ENCODE data around the gene GPR176.

The GPR176 gene

GRCh38 chr15:39793923-39794322 lies 126.1 kb downstream of the GPR176 start:
- DNase-seq (ENCODE audit: low spot score): no peak
- TF ChIP-seq CTCF (IDR thresholded peaks at IDR 0.05; ENCODE audit: extremely low read depth, missing control alignments): no peak

- DNase-seq (ENCODE audit: low spot score): no peak
- no peak for TF ChIP-seq CTCF (IDR thresholded peaks at IDR 0.05; ENCODE audit: extremely low read depth, missing control alignments)
Observed at GRCh38 chr15:39792844-39793335, 127.2 kb downstream of the GPR176 start.

GRCh38 chr15:39792025-39792843 lies 127.8 kb downstream of the GPR176 start:
- no peak for DNase-seq (ENCODE audit: low spot score)
- no peak for TF ChIP-seq CTCF (IDR thresholded peaks at IDR 0.05; ENCODE audit: extremely low read depth, missing control alignments)

GRCh38 chr15:39789736-39790135 lies 130.3 kb downstream of the GPR176 start:
- TF ChIP-seq CTCF (IDR thresholded peaks at IDR 0.05; ENCODE audit: extremely low read depth, missing control alignments): no peak
- no peak for DNase-seq (ENCODE audit: low spot score)

GRCh38 chr15:39788800-39789565 lies 131.1 kb downstream of the GPR176 start:
- no peak for TF ChIP-seq CTCF (IDR thresholded peaks at IDR 0.05; ENCODE audit: extremely low read depth, missing control alignments)
- DNase-seq (ENCODE audit: low spot score): no peak

GRCh38 chr15:39788108-39788507 lies 132.0 kb downstream of the GPR176 start:
- DNase-seq (ENCODE audit: low spot score): peak; percentile 32
- no peak for TF ChIP-seq CTCF (IDR thresholded peaks at IDR 0.05; ENCODE audit: extremely low read depth, missing control alignments)

GRCh38 chr15:39787479-39787878 lies 132.6 kb downstream of the GPR176 start:
- DNase-seq (ENCODE audit: low spot score): no peak
- TF ChIP-seq CTCF (IDR thresholded peaks at IDR 0.05; ENCODE audit: extremely low read depth, missing control alignments): no peak
